GM12801 (cell line): ENCODE results near the gene TANGO6.

Experiments used
- TF ChIP-seq, protein P1 (sequence below): IDR thresholded peaks from one replicate; pipeline ENCODE4 v1.5.1; 2011; ENCODE audit warnings: control low read depth; ENCODE audit not compliant: insufficient read length; ENCODE audit errors: extremely low read depth

TANGO6 gene

DNA sequence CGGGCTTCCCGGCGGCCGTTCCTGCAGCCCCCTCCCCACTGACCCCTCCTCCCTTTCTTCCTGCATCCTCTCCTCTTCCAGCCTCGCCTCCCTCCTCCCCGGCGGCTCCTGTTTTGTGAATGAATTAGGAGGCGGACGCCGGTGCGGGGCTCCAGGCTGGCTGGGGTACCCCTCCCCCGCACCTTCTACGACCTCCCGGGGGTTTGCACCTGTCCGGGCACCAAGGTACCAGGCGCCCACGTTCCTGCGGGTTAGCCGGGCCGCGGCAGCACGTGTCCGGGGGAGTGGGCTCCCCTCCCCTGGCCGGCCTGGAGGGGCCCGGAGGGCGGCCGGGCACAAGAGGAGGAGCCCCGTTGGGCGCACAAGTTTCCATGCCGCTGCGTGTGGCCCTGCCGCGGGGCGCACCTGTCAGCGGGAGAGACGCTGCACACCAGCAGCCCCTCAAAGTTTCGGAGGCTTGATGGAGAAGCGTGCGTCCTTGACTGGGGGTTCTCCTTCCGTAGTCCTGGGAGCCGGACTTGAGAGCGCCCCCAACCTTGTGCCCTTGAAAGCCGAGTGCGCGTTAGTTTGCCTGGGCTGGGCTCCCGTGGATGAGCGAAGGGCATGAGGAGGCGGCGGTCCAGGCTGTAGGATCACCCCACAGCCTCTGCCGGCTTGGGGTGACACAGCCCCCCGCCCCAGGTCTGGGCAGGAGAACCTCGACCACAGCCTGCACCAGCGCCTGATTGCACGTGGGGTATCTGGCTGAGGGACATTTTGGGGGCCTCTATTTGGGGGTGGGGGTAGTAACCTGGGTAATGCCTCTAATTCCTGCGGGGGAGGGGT, 263.4 kb downstream of the TANGO6 start:
- TF ChIP-seq, protein P1, sequence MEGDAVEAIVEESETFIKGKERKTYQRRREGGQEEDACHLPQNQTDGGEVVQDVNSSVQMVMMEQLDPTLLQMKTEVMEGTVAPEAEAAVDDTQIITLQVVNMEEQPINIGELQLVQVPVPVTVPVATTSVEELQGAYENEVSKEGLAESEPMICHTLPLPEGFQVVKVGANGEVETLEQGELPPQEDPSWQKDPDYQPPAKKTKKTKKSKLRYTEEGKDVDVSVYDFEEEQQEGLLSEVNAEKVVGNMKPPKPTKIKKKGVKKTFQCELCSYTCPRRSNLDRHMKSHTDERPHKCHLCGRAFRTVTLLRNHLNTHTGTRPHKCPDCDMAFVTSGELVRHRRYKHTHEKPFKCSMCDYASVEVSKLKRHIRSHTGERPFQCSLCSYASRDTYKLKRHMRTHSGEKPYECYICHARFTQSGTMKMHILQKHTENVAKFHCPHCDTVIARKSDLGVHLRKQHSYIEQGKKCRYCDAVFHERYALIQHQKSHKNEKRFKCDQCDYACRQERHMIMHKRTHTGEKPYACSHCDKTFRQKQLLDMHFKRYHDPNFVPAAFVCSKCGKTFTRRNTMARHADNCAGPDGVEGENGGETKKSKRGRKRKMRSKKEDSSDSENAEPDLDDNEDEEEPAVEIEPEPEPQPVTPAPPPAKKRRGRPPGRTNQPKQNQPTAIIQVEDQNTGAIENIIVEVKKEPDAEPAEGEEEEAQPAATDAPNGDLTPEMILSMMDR, result no peak

DNA sequence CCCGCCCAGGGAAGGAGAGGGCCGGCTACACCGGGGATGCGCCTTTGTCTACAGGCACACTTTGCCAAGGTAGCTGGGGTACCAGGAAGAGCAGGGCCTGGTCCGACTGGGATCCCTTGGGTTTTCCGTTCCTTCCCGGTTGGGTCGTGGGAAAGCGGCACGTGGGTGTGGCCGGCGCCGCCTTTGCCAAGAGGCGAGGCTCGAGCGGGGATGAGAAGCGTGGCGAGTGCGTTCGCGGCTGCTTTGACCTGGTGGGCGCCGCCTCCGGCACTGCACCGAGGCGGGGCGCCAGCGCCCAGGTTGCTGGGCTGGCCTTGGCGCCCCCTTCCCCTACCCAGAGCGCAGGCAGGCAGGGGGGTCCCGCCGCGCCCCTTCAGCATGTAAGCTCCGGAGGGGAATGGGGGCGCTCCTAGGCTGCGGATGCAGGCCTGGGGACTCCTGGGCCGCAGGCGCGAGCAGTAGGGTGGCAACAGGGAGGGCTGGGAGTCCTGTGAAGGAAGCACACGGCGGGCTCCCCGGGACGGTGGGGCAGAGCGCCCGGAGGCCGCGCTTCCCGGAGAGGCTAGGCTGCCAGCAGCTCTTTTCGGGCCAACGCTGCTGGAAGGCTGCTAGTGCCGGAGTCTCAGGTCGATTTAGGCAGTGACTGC, 264.1 kb downstream of the TANGO6 start:
- TF ChIP-seq, protein P1, result no peak

DNA sequence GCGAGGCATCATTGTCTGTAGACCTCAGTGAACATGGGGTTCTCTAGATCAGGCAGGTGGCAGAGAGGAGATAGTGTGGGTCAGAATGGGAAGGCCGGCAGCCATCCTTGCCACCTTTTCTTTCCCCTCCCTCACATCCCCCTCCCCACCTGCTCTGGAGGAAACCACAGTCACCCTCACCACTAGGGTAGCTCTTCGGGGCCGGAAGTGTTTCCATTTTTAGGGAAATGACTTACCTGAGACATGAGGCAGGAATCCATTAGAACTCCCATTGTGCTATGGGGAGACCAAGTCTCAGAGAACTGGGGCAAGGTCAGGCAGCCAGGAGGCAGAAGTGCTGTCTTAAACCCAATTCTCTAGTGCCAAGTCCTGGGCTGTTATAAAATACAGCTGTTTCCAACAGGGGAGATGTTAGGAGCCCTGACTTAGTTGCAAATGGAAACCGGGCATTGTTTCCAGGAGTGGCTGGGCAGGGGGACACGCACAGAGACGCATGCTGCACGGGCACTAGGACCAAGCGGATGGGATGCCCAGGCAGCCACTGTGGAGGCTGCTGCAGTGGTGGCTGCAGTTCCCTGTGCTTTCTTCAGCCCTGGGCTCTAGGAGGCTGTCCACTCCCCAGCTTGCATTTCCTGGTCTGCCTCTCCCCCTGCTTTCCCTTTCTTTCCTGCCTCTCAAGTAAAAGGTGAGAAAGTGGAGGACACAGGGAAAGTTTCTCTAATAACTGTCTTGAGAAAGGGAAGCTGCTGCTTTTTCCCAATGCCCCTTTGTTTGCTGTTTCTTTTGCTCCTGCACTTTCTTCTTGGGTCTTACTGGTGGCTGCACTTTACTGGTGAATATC, 265.0 kb downstream of the TANGO6 start:
- TF ChIP-seq, protein P1, result no peak

DNA sequence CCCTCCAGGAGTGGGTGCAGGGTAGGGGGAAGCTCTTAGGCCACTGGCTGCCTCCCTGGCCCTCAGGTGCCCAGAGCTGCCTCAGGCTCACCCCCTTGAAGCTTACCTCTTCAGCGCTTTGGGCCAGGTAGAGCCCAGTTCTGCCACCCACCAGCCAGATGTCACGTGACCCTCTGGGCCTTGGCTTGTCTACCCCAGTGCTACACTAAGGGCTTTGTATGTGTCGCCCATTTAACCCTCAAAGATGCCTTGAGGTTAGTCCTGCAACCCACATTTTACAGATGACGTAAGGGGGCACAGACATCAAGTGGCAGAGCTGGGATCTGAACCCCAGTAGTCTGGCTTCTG, 265.5 kb downstream of the TANGO6 start:
- TF ChIP-seq, protein P1, result no peak

DNA sequence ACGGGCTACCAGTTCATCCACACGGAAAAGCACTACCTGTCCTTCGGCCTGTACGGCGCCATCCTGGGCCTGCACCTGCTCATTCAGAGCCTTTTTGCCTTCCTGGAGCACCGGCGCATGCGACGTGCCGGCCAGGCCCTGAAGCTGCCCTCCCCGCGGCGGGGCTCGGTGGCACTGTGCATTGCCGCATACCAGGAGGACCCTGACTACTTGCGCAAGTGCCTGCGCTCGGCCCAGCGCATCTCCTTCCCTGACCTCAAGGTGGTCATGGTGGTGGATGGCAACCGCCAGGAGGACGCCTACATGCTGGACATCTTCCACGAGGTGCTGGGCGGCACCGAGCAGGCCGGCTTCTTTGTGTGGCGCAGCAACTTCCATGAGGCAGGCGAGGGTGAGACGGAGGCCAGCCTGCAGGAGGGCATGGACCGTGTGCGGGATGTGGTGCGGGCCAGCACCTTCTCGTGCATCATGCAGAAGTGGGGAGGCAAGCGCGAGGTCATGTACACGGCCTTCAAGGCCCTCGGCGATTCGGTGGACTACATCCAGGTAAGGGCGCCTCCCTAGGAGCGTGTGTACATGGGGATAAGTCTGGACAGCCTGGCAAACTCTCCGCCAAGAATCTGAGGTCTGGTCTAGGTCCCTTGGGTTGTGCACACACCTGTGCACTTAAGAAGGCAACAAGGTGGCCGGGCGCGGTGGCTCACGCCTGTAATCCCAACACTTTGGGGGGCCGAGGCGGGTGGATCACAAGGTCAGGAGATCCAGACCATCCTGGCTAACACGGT, 266.3 kb downstream of the TANGO6 start:
- TF ChIP-seq, protein P1, result no peak

DNA sequence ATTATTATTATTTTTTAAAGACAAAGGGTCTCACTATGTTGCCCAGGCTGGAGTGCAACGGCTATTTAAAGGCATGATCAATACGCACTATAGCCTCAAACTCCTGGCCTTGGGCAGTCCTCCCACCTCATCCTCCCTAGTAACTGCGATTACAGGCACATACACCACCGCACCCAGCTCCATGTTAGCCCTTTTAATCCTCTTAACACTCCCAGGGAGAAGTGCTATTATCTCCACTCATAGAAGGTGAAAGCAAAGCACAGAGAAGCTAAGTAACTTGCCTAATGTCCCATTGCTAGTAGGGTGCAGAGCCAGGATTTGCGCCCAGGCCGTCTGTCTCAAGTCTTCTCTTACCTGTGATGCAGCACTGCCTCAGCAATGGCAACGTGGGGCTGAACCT, 267.1 kb downstream of the TANGO6 start:
- TF ChIP-seq, protein P1, result no peak
